ENCODE data around the gene HLF.

HLF gene

DNA sequence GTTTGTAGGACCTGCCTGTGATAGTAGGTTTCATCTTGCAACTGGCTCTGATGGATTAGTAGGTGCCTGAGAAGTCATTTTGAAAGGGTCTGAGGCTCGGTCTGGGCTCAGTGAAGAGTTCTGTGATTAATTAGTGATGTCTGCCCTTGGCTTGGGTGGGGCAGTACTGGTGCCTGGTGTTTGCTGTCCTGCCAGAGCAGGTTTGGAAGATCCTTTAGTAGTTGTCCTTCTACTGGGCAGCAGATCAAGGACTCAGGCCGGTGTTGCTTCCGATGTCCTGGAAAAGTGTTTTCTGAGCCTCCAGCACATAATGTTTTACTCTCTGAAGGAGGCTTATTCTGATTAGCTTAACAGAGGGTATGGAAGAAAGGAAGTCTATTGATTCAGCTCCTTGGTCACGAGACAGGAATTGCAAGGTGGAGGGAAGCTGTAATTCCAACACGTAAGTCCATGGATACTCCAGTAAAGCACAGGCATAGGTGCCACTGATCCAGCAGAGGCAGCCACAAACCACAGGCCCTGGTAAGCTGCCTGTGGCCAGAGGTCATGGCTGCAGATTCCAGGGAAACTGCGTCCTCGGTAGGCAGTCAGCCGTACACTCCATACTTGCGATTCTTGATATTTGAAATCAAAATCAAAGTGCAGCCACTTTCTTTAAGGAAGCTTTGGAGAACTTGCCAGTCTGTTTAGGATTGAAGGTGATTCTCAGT is 18.7 kb downstream of the HLF start:
- TF ChIP-seq YY1 (IDR thresholded peaks at IDR 0.05; ENCODE audit: low read depth) (no peak), FOXM1 (IDR thresholded peaks at IDR 0.05; ENCODE audit: borderline replicate concordance, low read depth) (no peak), TEAD4 (IDR thresholded peaks at IDR 0.05) (no peak)
- TF ChIP-seq, protein P1, sequence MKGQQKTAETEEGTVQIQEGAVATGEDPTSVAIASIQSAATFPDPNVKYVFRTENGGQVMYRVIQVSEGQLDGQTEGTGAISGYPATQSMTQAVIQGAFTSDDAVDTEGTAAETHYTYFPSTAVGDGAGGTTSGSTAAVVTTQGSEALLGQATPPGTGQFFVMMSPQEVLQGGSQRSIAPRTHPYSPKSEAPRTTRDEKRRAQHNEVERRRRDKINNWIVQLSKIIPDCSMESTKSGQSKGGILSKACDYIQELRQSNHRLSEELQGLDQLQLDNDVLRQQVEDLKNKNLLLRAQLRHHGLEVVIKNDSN (IDR thresholded peaks at IDR 0.05) = no peak

DNA sequence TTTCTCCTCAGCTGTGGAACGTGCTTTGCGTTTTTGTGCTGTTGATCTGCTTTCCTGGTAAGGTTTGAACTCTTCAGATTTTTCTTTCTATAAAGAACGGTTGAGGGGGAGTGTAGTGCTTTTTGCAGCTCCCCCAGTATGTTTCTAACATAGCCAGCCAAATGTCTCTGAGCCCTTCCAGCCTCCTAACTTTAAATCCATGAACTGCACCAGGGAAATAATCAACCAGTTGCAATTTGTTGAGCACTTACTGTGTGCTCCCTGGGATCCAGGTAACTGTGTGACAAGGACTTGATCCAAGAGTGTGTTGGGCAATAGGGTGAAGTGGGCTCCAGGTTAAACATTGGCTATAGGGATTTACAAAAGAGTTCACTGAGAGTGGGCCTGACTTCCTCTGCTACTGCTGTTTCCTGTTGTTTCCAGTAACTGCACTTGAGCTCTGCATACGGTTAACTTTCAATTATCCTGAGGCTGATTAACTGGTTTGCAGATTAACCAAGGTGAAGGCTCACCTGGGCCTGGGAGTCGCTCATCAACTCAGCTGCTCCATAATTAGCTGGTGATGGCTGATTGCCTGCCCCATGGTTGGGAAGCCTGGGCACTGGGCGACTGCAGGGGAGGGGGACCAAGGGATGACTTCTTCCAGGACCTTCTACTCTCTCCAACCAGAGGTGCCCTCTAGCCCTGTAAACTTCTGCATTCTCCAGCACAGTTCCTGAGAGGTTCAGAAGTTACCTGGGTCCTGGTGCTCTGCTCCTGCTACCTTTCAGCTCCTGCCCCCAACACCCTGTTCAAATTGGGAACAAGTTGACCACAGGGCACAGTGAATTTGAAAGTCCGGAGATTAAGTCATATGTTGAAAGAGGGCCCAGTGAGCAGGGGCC is 19.5 kb downstream of the HLF start:
- TF ChIP-seq REST (IDR thresholded peaks at IDR 0.05; ENCODE audit: low read depth) (no peak), EP300 (IDR thresholded peaks at IDR 0.05; ENCODE audit: borderline replicate concordance) (no peak)

- TF ChIP-seq TEAD4 (IDR thresholded peaks at IDR 0.05) (no peak), RAD21 (IDR thresholded peaks at IDR 0.05; ENCODE audit: low read depth) (no peak), FOXM1 (IDR thresholded peaks at IDR 0.05; ENCODE audit: borderline replicate concordance, low read depth) (no peak), REST (IDR thresholded peaks at IDR 0.05; ENCODE audit: low read depth) (no peak), ZBTB7A (IDR thresholded peaks at IDR 0.05; ENCODE audit: low read depth) (no peak), EGR1 (IDR thresholded peaks at IDR 0.05) (no peak), CEBPB (IDR thresholded peaks at IDR 0.05) (no peak), TAF1 (IDR thresholded peaks at IDR 0.05; ENCODE audit: low read depth) (no peak), CREB1 (IDR thresholded peaks at IDR 0.05; ENCODE audit: low read depth) (no peak)
Observed at GRCh38 chr17:55284944-55285339, 20.2 kb downstream of the HLF start.

- TF ChIP-seq TEAD4 (IDR thresholded peaks at IDR 0.05) = no peak
- no peak for TF ChIP-seq TCF12 (IDR thresholded peaks at IDR 0.05; ENCODE audit: low read depth)
- no peak for TF ChIP-seq MAX (IDR thresholded peaks at IDR 0.05)
- TF ChIP-seq RAD21 (IDR thresholded peaks at IDR 0.05; ENCODE audit: low read depth) = no peak
- no peak for TF ChIP-seq CREB1 (IDR thresholded peaks at IDR 0.05; ENCODE audit: low read depth)
- TF ChIP-seq FOXM1 (IDR thresholded peaks at IDR 0.05; ENCODE audit: borderline replicate concordance, low read depth) = no peak
- TF ChIP-seq ZBTB7A (IDR thresholded peaks at IDR 0.05; ENCODE audit: low read depth) = no peak
Observed at GRCh38 chr17:55285340-55286301, 20.9 kb downstream of the HLF start.

DNA sequence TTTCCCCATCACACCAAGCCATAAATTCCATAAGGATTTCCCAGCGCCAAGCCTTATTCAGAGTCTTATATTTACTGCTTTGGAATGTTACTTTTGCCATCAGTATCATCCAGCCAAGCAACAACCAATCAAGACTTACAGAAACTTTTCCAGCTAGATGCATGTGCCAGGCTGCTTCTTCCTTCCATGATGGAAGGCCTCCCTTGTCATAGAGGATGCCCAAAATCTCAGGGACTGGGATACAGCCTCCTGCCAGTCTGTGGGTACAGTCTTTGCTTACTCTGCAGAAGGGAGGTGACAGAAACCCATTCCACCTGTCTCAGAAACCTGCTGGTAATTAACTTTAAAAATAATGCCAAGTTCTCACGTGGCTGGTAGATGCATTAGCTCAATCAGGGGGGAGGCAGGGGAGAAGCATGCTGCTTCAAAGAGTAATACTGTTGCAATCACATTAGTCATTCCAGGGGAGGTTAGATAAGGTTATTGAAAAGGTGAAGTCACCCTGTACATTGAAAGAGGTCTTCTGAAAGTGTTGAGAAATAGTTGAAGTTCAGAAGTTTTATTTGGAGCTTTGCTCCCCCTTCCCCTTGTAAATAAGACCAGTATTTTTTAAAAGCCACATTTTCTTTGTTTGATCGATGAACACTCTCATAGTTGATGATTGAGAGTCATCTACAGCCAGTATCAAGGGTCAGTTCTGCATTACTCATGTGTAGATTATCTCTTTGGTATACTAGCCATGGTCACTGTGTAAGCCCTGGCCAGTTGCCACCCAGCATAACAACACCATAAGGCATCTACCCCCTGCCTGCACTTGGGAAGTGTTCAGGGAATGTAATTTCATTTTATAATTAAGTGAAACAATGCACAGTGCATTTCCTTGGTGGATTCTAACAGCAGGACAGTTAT is 22.2 kb downstream of the HLF start:
- peak; percentile 54; the same call in 1 of the 2 replicates for TF ChIP-seq TCF12 (IDR thresholded peaks at IDR 0.05; ENCODE audit: low read depth)
- TF ChIP-seq CEBPB (IDR thresholded peaks at IDR 0.05) = no peak; the same call in 1 of the 2 replicates
- no peak for TF ChIP-seq YY1 (IDR thresholded peaks at IDR 0.05; ENCODE audit: low read depth)
- peak; percentile 63 for TF ChIP-seq TEAD4 (IDR thresholded peaks at IDR 0.05)
- peak; percentile 62 for TF ChIP-seq NFIC (IDR thresholded peaks at IDR 0.05)
- TF ChIP-seq EP300 (IDR thresholded peaks at IDR 0.05; ENCODE audit: borderline replicate concordance) = peak; percentile 49; the same call in 1 of the 2 replicates
